Activated CD8-positive, alpha-beta memory T cell treated with anti-CD3 and anti-CD28 coated beads, Interleukin-2, amount 50 U/mL, for 1 hour (primary cell): Measurements from ENCODE around the gene TNFRSF14.

Source experiments
- DNase-seq: peaks from one replicate; pipeline ENCODE4 v3.0.0-alpha.2; 2020; ENCODE audit errors: extremely low read depth

The TNFRSF14 gene

DNA sequence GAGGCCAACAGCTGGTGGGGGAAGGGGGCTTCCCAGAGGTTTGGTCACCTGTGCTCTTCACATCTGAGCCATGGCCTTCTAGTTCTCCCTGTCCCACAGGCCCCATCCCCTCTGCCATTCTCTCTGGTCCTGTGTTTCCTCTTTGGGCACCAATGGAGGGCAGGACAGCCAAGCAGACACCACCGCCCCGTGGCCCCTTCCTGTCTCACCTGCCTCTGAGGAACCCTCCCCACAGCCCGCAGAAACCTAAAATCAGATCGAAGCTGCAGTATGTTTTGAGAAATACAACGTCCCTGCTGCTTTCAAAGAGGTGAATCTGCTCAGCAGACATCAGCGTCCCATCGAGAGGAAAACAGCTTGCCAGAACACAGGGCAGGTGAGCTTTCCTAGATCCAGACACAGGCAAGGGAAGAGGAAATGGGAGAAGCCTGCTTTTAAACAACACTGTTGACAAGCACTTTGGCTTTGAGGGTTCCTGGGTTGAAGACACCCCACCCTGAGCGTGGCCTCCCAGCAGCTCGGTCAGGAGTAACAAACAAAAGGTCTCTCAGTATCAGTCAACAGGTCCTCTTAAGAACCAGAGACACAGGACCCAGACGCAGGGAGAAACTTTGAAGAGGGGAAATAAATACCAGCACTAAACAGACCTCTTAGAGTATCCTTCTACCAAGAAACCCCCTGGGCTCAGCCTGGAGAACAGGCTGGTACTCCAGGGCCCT lies 32.1 kb upstream of the TNFRSF14 start:
- no peak for DNase-seq

DNA sequence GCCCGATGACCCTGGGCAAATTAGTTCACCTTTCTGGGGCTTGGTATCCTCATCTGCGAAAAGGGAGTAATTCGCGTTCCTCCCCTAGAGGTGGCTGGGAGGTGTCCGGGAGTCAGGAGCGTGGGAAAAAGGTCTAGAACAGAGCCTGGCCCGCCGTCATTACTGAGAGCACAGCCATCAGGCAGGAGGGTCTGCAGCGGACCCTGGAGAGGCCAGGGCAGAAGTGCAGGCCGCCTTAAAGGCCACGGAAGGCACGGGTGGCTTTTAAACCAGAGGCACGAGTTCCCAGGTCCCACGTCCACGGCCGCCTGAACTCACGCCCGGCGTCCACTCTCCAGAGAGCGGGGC lies 30.6 kb upstream of the TNFRSF14 start:
- no peak for DNase-seq

DNA sequence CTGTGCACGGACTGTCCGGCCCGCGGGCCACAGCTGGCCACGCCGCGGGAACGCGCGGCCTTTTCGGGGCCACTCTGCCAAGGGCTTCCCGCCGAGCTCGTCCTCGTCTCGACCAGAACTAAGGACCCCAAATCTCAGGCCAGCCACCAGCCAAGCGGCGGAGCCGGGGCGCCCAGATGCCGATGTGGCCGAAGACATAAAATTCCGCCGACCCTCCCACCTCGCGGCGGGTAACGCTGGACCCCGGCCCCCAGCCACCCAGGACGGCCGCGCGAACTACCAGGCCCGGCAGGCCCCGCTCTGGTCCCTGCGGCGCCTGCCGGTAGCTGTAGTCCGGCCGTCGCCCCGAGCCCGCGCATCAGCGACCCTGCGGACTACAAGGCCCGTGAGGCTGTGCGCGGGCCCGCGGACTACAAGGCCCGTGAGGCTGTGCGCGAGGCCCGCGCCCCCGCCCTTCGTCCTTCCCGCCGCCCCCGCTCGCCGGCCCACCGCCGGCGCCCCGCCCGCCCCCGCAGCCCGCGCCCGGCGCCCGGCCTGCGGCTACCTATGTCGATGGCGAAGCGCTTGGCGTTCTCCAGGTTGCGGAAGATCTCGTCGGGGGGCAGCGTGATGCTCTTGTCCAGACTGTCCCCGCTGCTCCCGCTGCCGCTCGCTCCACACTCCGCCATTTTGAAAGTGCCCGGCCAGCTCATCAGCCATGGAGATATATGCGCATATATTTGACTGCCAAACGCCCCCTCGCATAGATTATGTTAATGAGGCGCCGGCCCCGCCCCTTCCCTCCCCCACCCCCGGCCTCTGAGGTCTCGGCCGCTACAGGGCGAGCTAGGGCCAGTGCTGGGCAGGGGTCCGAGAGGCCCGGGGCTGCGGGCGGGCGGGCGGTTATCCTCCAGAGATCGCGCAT lies 30.0 kb upstream of the TNFRSF14 start, which contains the start of gene PANK4:
PANK4 (minus strand) TSS at position 677 of the 904 bp plus-strand sequence; CDS start at position 668, 9 bp downstream.
- peak; percentile 61 for DNase-seq

DNA sequence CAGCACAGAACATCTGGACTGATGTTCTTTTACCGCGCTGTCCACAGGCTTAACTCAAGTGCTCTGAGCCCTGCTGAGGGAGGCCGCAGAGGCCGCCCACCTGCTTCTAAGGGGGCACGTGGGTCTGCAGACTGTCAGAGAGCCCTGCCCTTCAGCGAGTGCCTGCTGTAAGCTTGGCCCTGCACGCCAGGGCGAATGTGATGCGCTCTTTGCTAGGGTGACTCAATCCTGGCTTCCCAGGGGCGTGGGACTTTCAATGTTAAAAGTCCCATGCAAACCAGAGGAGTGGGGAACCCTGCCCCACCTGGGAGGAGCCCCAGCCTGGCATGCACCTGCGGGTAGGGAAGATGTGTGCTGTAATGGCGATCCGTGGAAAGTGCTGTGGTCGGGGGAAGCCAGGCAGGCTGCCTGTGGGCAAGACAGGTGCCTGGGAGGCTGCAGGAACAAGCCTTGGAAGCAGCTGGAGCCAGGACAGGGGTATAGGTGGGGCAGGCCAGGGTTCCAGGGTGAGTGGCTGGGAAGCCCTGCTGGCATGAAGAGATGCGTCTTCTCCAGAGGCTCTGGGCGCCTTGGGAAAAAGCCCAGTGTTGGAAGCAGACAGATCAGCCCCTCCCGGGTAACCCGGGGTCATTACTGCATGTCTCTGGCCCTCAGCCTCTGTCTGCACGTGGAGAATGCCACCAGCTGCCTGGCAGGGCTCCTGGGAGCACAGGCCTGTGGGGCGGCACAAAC lies 29.2 kb upstream of the TNFRSF14 start:
- DNase-seq, result no peak

DNA sequence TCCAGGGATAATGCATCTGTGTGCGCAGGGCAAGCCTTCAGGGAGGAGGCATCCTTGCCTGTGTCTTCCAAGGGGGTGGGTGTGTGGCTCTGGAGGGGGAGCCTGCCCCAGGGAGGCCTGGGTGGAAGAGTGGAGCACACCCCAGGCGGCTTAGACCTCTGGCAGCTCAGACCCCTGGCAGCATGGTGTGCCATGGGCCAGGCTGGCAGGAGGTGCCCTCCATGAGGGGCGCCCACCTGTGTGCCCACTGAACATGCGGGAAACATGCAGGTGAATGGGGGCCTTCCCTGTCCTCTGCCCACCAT lies 28.7 kb upstream of the TNFRSF14 start:
- no peak for DNase-seq

DNA sequence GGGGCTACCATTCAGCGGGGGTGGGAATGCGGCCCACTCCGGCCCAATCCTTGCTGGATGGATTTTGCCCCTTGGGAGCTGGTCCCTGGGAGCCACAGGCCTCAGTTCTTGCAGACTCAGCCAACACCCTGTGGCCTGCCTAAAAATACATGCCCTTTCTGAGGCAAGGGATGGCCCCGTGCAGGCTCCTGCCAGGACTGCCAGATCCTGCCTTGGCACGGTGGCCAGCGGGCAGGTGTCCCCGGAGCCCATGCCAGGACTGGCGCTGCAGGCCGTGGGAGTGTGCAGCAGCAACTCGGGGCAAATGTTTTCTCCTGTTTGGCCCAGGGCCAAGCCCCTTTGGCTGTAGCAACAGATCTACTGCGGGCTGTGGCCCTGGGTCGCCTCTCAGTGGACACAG lies 28.2 kb upstream of the TNFRSF14 start:
- DNase-seq, result no peak

DNA sequence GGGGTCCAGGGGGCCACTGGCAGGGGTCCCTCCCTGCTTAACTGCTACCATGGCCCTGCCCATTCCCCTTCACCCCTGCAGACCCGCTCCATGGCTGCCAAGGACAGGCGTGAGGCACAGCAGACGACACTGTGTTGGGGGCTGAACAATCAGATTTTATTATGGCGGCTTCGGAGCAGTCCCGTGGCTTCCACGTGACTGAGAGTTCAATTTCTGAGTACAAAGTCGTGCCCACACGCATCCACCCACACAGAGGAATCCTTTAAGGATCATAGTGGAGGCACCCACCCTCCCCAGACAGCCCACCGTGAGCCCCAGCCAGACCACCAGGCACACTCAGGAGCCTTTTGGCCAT lies 27.6 kb upstream of the TNFRSF14 start:
- DNase-seq, result no peak

DNA sequence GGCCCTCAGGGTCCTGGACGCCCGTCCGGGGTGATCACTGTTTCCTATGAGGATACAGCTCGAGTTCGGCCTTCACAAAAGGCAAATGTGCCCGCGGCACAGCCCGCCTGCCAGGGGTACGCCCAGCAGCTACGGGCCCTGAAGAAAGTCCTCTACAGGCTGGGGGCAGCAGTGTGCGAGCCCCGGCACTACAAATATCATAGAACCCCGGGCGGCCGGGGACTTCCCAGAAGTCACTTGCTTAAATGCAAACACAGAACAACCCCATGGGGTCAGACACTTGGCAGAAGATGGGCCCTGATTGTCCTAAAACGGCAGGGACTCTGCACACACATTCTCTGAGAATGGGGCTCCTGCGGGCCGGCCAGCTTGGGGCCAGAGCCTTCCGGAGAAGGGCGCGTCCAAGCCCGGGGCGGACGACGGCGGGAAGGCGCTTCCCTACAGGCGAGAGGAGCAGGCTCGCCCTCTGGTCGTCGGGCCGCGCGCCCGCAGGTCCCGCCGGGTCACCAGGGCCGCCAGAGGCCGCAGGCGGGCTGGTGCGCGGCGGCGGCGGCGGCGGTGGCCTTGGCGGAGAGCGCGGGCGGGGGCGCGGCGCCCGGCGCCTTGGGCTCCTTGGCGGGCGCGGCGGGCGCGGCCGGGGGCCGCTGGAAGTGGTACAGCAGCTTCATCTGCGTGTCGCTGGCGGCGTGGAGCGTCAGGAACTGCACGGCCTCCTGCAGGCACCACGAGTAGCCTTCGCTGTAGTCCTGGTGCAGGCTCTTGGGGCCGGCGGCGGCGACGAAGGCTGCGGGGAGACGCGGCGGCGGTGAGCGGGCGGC lies 27.0 kb upstream of the TNFRSF14 start:
- no peak for DNase-seq

DNA sequence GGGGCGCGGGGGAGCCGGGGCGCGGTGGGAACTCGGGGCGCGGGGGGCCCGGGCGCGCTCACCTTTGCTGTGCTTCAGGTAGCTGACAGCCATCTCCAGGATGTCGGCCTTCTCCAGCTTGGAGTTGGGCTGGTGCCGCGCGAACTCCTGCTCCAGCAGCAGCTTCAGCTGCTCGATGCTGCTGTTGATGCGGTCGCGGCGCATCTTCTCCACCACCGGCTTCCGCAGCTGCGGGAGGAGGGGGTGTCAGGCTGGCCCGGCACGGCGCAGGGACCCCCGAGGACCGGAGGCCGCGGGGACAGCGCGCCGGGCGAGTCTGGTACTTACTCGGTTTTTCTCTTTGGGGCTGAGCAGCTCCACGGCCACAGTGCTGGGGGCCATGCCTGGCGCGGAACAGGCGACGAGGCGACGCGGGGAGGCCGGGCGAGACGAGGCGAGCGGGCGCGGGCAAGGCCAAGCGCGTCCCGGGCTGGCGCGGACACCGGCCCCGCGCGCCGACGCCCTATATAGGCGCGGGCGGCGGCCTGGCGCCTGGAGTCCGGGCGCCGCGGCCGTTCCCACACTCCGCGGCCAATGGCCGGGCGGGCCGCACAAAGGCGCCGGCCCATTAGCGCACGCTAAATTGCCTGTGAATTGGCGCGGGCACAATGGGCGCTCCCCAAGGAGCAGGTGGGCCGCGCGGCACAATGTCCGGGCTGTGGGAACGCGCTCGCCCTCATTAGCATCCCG lies 26.2 kb upstream of the TNFRSF14 start, which contains the start of gene HES5:
HES5 (minus strand) TSS at position 480 of the 729 bp plus-strand sequence; CDS start at position 381, 99 bp downstream.
- DNase-seq, result no peak

DNA sequence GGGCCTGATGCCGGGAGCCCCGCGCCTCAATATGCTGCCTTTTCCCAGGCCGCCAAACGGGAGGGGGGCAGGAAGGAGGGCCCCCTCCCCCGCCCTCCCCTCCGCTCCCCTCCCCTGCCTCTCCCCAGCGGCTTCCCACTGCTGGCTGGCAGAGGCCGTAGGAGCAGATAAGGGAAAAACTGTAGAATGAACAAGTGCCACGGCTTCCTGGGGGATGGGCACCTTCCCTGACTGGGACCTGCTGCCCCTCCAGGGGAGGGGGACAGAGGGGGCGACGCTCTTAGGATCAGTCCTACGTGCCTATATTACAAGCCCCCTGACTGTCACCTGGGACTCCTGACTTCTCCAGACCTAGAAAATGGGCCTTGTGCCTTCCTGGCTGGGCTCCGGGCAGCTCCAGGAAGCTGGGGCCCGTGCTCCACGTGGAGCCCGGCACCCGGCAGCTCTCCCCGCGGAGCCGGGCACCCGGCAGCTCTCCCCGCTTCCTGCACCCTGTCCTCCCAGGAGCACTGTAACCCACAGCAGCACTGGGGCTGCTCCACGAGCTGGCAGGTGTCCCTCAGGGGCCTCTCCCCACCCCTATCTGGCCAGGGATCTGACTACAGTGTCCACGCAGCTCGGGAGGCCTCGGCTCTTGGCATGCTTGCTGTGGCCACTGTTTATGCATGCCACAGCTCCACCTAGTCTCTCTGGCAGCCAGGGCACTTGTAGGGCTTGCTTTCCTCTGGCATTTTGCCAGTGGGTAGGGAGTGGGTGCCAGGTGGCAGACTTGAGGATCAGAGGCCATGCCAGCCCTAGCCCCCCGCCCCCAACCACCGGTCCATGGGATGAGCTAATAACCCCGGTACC lies 25.4 kb upstream of the TNFRSF14 start:
- DNase-seq, result no peak

DNA sequence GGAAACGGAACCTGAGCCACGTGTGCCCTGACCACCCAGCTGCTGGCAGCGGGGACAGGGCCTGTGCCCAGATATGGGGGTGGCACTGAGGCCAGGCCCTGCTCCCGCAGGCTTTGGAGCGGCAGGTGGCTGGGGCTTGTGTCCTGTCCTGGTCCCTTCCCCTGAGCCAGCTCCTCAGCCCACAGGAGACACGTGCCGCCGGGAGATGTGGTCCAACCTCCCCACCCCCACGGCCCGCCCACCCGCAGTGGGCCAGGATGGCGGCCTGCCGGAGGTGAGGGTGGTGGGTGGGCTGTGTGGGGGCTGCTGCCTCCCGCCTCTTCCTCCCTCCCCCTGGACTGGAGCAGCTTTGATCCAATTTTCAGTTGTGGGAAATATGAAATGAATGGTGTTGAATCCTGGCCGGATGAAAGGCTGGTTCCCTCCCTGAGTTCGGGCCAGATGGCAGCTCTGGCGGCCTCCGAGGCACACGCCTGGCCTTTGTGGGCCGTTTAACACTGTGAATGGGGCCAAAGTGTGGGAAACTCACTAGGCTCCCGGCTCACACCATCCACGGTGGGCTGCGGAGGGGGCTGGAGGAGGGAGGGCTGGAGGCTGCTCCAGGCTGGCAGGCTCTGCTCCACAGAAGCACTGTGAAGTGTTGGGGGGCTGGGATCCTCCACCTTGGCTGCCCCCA lies 23.5 kb upstream of the TNFRSF14 start:
- no peak for DNase-seq

DNA sequence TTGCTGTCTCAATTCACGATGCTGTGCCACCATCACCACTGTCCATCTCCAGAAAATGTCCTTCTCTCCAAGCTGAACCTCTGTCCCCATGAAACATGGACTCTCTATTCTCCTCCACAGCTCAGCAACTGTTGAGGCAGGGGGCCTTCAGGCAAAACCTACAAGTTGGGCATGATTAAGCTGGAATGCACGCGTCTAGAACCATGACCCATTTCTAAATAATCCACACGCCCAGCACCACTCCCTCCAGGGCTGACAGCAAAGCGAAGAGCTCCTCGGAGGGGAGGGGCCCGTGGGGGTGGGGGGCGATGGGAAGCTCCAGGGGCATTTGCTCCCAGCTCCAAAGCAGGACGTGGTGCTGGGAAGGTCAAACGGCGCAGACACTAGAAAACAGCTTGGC lies 22.8 kb upstream of the TNFRSF14 start:
- no peak for DNase-seq

DNA sequence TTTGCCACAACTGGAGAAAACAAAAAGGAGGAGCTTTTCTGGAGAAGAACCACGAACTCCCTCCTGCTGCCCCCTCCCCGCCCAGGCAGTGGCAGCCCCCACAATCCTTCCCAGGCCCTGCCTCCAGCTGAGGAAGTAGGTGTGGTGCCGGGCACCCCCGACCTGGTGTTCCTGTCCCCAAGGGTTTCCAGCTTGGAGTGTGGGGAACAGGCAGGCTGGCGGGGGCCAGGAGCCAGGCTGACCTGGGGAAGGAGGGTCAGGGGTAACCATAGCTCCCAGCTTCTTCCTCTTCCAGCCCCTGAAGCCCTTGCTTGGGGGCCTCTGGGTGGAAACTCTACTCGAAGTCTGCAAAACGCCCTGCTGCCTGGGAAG lies 21.9 kb upstream of the TNFRSF14 start:
- no peak for DNase-seq

DNA sequence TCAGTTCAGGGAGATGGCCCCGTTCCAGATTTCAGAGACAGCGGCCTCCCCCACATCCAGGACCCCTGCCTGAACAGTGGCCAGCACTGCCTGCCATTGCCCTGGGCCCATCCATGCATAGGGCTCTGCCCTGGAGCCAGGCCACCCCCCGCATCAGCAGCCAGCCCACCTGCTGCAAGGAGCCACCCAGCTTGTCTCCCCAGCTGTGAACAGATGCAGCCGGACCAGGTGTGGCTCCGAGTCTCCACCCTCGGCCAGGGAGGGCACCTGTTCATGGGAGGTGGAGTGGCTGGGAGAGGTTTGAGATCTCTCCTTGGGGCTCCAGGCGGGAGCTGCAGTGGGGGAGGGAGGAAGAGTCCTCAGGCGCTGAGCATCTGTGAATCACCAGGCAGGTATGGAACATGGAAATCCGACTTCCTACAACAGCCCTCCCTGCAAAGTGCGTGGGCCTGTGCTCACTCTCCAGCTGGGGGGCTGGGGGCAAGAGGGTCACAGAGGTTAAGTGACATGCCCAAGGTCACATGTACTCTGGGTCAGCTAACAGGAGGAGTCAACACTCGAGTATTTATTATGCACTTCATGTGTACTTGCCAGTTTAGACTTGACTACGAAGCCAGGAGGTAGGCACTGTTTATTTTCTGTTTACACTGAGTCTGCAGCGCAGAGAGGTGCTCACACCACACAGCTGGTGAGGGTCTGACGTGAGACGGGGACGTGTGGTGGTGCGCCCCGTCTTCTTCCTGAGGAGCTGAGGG lies 21.3 kb upstream of the TNFRSF14 start:
- DNase-seq, result no peak

DNA sequence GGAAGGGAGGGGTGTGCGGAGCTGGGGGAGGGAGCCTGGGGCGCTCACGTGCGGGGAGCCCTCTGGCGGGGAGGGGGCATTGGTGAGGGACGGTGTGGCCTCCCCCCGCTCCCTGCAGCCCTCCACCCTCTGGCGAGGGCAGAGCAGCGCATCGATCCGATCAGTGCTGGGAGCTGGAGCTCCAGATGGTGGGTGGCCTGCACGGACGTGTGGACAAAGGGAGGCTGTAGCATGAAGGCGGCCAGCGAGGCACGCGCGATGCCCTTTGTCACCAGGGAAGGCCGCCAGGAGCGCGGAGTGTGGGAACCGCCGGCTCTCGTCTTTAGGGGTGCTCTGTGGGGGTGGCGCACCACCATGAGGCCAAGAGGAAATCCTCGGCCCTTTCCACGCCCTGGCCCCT lies 20.7 kb upstream of the TNFRSF14 start:
- DNase-seq, result no peak

DNA sequence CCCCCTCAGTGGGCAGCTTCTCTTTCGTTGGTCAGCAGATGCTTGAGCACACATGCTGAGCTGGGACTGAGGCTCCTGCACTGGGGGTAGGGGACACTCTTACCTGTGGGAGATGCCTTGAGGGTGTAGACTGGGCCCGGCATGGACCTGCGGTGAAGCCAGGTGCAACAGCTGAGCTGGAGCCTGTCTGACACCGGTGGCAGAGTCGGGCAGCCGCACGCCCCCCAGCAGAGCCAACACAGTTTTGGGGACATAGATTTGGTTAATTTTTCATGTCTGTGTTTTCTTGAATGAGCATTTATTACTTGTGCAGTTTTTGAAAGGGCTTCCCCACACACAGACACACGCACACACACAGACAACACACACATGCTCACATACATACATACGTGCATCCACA lies 20.2 kb upstream of the TNFRSF14 start:
- no peak for DNase-seq

DNA sequence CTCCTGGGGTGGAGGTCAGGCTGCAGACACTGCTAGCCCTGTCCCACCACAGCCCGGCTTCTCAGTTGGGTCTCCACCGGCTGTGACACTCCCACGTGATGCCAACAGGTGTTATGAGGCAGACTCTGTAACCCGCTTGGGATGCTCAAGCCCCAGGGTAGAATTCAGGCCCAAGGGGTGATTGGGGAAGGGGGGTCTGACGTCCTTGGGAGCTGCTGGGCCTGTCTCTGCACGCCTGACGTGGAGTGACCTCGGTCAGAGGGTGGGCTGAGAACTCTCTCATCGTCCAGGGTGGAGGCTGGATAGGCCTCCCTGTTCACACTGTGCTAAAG lies 18.4 kb upstream of the TNFRSF14 start:
- no peak for DNase-seq

DNA sequence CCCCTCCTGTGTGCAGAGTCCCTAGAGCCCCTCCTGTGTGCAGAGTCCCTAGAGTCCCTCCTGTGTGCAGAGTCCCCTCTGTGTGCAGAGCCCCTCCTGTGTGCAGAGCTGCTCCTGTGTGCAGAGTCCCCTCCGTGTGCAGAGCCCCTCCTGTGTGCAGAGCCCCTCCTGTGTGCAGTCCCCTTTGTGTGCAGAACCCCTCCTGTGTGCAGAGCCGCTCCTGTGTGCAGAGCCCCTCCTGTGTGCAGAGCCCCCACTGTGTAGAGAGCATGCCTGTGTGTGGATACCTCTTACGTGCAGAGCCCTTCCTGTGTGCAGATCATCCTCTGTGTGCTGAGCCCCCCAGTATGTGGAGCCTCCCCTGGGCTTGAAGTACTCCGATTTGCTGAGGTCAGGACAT lies 17.8 kb upstream of the TNFRSF14 start:
- DNase-seq, result no peak

DNA sequence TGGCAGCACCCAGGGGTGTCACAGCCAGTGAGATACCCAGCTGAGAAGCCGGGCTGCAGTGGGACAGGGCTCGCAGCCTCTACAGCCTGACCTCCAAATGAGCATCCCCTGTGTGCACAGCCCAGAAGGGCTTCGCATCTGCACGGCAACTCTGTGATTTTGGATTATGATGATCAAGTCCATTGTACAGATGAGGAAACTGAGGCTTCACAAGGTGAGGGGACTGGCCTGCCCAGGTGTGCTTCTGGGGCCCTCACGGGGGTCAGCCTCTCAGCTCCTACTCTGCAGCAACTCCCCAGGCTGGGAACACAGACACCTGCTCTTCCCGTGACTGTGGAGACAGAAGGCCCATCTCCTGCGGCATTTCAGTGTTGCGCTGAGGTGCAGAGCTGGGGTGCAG lies 17.3 kb upstream of the TNFRSF14 start:
- no peak for DNase-seq
